Measurements from ENCODE around the gene ADAMTS1.

ADAMTS1 gene

GRCh38 chr21:26835027-26835713 lies 10.0 kb downstream of the ADAMTS1 start (continued):
- TF ChIP-seq, protein P1, sequence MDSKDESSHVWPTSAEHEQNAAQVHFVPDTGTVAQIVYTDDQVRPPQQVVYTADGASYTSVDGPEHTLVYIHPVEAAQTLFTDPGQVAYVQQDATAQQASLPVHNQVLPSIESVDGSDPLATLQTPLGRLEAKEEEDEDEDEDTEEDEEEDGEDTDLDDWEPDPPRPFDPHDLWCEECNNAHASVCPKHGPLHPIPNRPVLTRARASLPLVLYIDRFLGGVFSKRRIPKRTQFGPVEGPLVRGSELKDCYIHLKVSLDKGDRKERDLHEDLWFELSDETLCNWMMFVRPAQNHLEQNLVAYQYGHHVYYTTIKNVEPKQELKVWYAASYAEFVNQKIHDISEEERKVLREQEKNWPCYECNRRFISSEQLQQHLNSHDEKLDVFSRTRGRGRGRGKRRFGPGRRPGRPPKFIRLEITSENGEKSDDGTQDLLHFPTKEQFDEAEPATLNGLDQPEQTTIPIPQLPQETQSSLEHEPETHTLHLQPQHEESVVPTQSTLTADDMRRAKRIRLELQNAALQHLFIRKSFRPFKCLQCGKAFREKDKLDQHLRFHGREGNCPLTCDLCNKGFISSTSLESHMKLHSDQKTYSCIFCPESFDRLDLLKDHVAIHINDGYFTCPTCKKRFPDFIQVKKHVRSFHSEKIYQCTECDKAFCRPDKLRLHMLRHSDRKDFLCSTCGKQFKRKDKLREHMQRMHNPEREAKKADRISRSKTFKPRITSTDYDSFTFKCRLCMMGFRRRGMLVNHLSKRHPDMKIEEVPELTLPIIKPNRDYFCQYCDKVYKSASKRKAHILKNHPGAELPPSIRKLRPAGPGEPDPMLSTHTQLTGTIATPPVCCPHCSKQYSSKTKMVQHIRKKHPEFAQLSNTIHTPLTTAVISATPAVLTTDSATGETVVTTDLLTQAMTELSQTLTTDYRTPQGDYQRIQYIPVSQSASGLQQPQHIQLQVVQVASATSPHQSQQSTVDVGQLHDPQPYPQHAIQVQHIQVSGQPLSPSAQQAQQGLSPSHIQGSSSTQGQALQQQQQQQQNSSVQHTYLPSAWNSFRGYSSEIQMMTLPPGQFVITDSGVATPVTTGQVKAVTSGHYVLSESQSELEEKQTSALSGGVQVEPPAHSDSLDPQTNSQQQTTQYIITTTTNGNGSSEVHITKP (tag by site-specific recombination; IDR thresholded peaks at IDR 0.05), result peak; percentile 13; the same call in 1 of the 2 replicates
- TF ChIP-seq ZNF132 (tag by site-specific recombination; IDR thresholded peaks at IDR 0.05; ENCODE audit: borderline replicate concordance) (no peak), ZFHX2 (tag by site-specific recombination; conservative IDR thresholded peaks at IDR 0.05) (peak; percentile 74), ZNF571 (tag by site-specific recombination; IDR thresholded peaks at IDR 0.05) (no peak), PRDM1 (tag by site-specific recombination; IDR thresholded peaks at IDR 0.05) (peak; percentile 35; the same call in 1 of the 2 replicates), ZNF701 (tag by site-specific recombination; IDR thresholded peaks at IDR 0.05) (no peak), SP2 (tag by site-specific recombination; IDR thresholded peaks at IDR 0.05) (no peak), ZEB2 (tag by site-specific recombination; IDR thresholded peaks at IDR 0.05) (0 out of 2 replicates have a peak, but pooled peaks have one; percentile 66), ZBTB44 (tag by site-specific recombination; IDR thresholded peaks at IDR 0.05) (0 out of 2 replicates have a peak, but pooled peaks have one; percentile 13), ZNF140 (tag by site-specific recombination; IDR thresholded peaks at IDR 0.05) (no peak), MZF1 (tag by site-specific recombination; IDR thresholded peaks at IDR 0.05; ENCODE audit: borderline replicate concordance) (peak; percentile 24; the same call in 1 of the 2 replicates), KLF10 (tag by site-specific recombination; IDR thresholded peaks at IDR 0.05) (peak; percentile 59), ZNF792 (tag by site-specific recombination; IDR thresholded peaks at IDR 0.05) (no peak), SETDB1 (IDR thresholded peaks at IDR 0.05; ENCODE audit: insufficient read length, low read length) (no peak), ZNF768 (tag by site-specific recombination; IDR thresholded peaks at IDR 0.05) (no peak), ZNF747 (tag by site-specific recombination; IDR thresholded peaks at IDR 0.05) (no peak), ZNF394 (tag by site-specific recombination; IDR thresholded peaks at IDR 0.05; ENCODE audit: borderline replicate concordance) (0 out of 2 replicates have a peak, but pooled peaks have one; percentile 10), ZXDB (tag by site-specific recombination; IDR thresholded peaks at IDR 0.05) (peak; percentile 34), ZNF366 (tag by site-specific recombination; conservative IDR thresholded peaks at IDR 0.05) (no peak; the same call in 1 of the 2 replicates), ZSCAN16 (tag by site-specific recombination; IDR thresholded peaks at IDR 0.05) (no peak), ZNF146 (tag by site-specific recombination; IDR thresholded peaks at IDR 0.05) (no peak), ZFP3 (tag by site-specific recombination; IDR thresholded peaks at IDR 0.05; ENCODE audit: low read depth) (no peak), EGR2 (tag by site-specific recombination; IDR thresholded peaks at IDR 0.05; ENCODE audit: low read depth) (peak; percentile 81; the same call in 1 of the 2 replicates), ZNF19 (tag by site-specific recombination; IDR thresholded peaks at IDR 0.05; ENCODE audit: low read depth) (no peak), MYNN (tag by site-specific recombination; IDR thresholded peaks at IDR 0.05; ENCODE audit: borderline replicate concordance) (no peak), GLIS2 (tag by site-specific recombination; IDR thresholded peaks at IDR 0.05) (no peak), ZNF645 (tag by site-specific recombination; IDR thresholded peaks at IDR 0.05) (no peak), FEZF1 (tag by site-specific recombination; IDR thresholded peaks at IDR 0.05) (peak; percentile 78), KLF8 (tag by site-specific recombination; IDR thresholded peaks at IDR 0.05) (0 out of 2 replicates have a peak, but pooled peaks have one; percentile 21), SP7 (tag by site-specific recombination; IDR thresholded peaks at IDR 0.05) (0 out of 2 replicates have a peak, but pooled peaks have one; percentile 35), SP3 (tag by site-specific recombination; IDR thresholded peaks at IDR 0.05) (no peak), WT1 (tag by site-specific recombination; IDR thresholded peaks at IDR 0.05) (no peak)
- TF ChIP-seq, protein P2, sequence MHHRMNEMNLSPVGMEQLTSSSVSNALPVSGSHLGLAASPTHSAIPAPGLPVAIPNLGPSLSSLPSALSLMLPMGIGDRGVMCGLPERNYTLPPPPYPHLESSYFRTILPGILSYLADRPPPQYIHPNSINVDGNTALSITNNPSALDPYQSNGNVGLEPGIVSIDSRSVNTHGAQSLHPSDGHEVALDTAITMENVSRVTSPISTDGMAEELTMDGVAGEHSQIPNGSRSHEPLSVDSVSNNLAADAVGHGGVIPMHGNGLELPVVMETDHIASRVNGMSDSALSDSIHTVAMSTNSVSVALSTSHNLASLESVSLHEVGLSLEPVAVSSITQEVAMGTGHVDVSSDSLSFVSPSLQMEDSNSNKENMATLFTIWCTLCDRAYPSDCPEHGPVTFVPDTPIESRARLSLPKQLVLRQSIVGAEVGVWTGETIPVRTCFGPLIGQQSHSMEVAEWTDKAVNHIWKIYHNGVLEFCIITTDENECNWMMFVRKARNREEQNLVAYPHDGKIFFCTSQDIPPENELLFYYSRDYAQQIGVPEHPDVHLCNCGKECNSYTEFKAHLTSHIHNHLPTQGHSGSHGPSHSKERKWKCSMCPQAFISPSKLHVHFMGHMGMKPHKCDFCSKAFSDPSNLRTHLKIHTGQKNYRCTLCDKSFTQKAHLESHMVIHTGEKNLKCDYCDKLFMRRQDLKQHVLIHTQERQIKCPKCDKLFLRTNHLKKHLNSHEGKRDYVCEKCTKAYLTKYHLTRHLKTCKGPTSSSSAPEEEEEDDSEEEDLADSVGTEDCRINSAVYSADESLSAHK (tag by site-specific recombination; IDR thresholded peaks at IDR 0.05), result peak; percentile 13; the same call in 1 of the 2 replicates

All from HEK293 (cell line).